ENCODE measurements around the gene ABR.
"Not testable (repeated sequence)": the region's sequence is repeated elsewhere in the genome, so short reads cannot be mapped to it uniquely, and the experiment has no call there.

ABR gene

GRCh38 chr17:1071103-1071825 lies 108.5 kb downstream of the ABR start:
- DNase-seq (ENCODE audit: low spot score): no peak

- DNase-seq (ENCODE audit: low spot score): no peak
These were observed 109.4 kb downstream of the ABR start for GRCh38 chr17:1070411-1070810.

GRCh38 chr17:1069847-1070246 lies 109.9 kb downstream of the ABR start:
- no peak for DNase-seq (ENCODE audit: low spot score)

GRCh38 chr17:1068356-1068755 lies 111.4 kb downstream of the ABR start:
- no peak for DNase-seq (ENCODE audit: low spot score)

- no peak for DNase-seq (ENCODE audit: low spot score)
These were observed 112.4 kb downstream of the ABR start for GRCh38 chr17:1067282-1067956.

- DNase-seq (ENCODE audit: low spot score): not testable (repeated sequence)
These were observed 114.4 kb downstream of the ABR start for GRCh38 chr17:1065416-1065815.

GRCh38 chr17:1060991-1061390 lies 118.8 kb downstream of the ABR start:
- DNase-seq (ENCODE audit: low spot score): peak; percentile 99

- no peak for DNase-seq (ENCODE audit: low spot score)
These were observed 120.5 kb downstream of the ABR start for GRCh38 chr17:1059131-1059795.

GRCh38 chr17:1058423-1059130 lies 121.2 kb downstream of the ABR start:
- no peak for DNase-seq (ENCODE audit: low spot score)

- DNase-seq (ENCODE audit: low spot score): no peak
These were observed 123.0 kb downstream of the ABR start for GRCh38 chr17:1056761-1057160.

- peak; percentile 80 for DNase-seq (ENCODE audit: low spot score)
These were observed 123.8 kb downstream of the ABR start for GRCh38 chr17:1055751-1056645.

- no peak for DNase-seq (ENCODE audit: low spot score)
These were observed 124.5 kb downstream of the ABR start for GRCh38 chr17:1055231-1055630.

- no peak for DNase-seq (ENCODE audit: low spot score)
These were observed 125.1 kb downstream of the ABR start for GRCh38 chr17:1054656-1055055.

- no peak for DNase-seq (ENCODE audit: low spot score)
These were observed 126.0 kb downstream of the ABR start for GRCh38 chr17:1053661-1054360.

- no peak for DNase-seq (ENCODE audit: low spot score)
These were observed 128.5 kb downstream of the ABR start for GRCh38 chr17:1050996-1051925.

GRCh38 chr17:1050246-1050995 lies 129.4 kb downstream of the ABR start:
- no peak for DNase-seq (ENCODE audit: low spot score)

GRCh38 chr17:1049446-1050225 lies 130.1 kb downstream of the ABR start:
- no peak for DNase-seq (ENCODE audit: low spot score)

GRCh38 chr17:1048516-1049115 lies 131.2 kb downstream of the ABR start:
- not testable (repeated sequence) for DNase-seq (ENCODE audit: low spot score)

Measured in AG08395 (cell line).